ENCODE results near the gene MTHFD2L. TPM values are rescaled to one million over a fixed set of nuclear protein-coding genes. Genes with fewer than 3 reads are reported as not detected.

MTHFD2L gene
- total and polyA plus RNA-seq, 2 of the 8 experiments (the other 6 are each of a cell fraction or from before 2014, with no cell fraction given) = 5.4 to 15.0 TPM

DNA sequence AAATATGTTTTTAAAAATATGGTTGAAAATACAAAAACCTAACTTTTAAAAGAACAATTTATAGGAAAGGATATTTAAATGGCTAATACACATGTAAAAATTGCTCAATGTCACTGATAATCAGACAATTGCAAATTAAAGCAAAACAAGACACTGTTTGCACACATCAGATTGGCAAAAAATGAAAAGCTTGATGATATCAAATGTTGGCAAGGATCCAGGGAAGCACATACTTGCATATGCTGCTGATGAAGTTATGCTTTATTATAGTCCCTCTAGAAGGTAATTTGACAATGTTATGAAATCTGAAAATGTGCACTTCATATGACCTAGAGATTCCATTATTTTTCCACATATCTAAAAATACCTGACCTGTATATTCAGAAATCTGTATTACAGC lies 104.6 kb downstream of the MTHFD2L start (continued):
- TF ChIP-seq, protein P1, sequence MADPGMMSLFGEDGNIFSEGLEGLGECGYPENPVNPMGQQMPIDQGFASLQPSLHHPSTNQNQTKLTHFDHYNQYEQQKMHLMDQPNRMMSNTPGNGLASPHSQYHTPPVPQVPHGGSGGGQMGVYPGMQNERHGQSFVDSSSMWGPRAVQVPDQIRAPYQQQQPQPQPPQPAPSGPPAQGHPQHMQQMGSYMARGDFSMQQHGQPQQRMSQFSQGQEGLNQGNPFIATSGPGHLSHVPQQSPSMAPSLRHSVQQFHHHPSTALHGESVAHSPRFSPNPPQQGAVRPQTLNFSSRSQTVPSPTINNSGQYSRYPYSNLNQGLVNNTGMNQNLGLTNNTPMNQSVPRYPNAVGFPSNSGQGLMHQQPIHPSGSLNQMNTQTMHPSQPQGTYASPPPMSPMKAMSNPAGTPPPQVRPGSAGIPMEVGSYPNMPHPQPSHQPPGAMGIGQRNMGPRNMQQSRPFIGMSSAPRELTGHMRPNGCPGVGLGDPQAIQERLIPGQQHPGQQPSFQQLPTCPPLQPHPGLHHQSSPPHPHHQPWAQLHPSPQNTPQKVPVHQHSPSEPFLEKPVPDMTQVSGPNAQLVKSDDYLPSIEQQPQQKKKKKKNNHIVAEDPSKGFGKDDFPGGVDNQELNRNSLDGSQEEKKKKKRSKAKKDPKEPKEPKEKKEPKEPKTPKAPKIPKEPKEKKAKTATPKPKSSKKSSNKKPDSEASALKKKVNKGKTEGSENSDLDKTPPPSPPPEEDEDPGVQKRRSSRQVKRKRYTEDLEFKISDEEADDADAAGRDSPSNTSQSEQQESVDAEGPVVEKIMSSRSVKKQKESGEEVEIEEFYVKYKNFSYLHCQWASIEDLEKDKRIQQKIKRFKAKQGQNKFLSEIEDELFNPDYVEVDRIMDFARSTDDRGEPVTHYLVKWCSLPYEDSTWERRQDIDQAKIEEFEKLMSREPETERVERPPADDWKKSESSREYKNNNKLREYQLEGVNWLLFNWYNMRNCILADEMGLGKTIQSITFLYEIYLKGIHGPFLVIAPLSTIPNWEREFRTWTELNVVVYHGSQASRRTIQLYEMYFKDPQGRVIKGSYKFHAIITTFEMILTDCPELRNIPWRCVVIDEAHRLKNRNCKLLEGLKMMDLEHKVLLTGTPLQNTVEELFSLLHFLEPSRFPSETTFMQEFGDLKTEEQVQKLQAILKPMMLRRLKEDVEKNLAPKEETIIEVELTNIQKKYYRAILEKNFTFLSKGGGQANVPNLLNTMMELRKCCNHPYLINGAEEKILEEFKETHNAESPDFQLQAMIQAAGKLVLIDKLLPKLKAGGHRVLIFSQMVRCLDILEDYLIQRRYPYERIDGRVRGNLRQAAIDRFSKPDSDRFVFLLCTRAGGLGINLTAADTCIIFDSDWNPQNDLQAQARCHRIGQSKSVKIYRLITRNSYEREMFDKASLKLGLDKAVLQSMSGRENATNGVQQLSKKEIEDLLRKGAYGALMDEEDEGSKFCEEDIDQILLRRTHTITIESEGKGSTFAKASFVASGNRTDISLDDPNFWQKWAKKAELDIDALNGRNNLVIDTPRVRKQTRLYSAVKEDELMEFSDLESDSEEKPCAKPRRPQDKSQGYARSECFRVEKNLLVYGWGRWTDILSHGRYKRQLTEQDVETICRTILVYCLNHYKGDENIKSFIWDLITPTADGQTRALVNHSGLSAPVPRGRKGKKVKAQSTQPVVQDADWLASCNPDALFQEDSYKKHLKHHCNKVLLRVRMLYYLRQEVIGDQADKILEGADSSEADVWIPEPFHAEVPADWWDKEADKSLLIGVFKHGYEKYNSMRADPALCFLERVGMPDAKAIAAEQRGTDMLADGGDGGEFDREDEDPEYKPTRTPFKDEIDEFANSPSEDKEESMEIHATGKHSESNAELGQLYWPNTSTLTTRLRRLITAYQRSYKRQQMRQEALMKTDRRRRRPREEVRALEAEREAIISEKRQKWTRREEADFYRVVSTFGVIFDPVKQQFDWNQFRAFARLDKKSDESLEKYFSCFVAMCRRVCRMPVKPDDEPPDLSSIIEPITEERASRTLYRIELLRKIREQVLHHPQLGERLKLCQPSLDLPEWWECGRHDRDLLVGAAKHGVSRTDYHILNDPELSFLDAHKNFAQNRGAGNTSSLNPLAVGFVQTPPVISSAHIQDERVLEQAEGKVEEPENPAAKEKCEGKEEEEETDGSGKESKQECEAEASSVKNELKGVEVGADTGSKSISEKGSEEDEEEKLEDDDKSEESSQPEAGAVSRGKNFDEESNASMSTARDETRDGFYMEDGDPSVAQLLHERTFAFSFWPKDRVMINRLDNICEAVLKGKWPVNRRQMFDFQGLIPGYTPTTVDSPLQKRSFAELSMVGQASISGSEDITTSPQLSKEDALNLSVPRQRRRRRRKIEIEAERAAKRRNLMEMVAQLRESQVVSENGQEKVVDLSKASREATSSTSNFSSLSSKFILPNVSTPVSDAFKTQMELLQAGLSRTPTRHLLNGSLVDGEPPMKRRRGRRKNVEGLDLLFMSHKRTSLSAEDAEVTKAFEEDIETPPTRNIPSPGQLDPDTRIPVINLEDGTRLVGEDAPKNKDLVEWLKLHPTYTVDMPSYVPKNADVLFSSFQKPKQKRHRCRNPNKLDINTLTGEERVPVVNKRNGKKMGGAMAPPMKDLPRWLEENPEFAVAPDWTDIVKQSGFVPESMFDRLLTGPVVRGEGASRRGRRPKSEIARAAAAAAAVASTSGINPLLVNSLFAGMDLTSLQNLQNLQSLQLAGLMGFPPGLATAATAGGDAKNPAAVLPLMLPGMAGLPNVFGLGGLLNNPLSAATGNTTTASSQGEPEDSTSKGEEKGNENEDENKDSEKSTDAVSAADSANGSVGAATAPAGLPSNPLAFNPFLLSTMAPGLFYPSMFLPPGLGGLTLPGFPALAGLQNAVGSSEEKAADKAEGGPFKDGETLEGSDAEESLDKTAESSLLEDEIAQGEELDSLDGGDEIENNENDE (IDR thresholded peaks at IDR 0.05; ENCODE audit: insufficient replicate concordance, low read length) = no peak
- no peak for TF ChIP-seq POLR2A (IDR thresholded peaks at IDR 0.05; ENCODE audit: control extremely low read depth in 1 of 2, low read depth in 2 of 2, low read length in 2 of 2)

All from H1 (cell line).